ENCODE data around the gene ADSS2. TPM values are rescaled to one million over a fixed set of nuclear protein-coding genes. Genes with fewer than 3 reads are reported as not detected.

The ADSS2 gene
- total RNA-seq, 1 experiment from 2014 or later = 46.2 TPM

DNA sequence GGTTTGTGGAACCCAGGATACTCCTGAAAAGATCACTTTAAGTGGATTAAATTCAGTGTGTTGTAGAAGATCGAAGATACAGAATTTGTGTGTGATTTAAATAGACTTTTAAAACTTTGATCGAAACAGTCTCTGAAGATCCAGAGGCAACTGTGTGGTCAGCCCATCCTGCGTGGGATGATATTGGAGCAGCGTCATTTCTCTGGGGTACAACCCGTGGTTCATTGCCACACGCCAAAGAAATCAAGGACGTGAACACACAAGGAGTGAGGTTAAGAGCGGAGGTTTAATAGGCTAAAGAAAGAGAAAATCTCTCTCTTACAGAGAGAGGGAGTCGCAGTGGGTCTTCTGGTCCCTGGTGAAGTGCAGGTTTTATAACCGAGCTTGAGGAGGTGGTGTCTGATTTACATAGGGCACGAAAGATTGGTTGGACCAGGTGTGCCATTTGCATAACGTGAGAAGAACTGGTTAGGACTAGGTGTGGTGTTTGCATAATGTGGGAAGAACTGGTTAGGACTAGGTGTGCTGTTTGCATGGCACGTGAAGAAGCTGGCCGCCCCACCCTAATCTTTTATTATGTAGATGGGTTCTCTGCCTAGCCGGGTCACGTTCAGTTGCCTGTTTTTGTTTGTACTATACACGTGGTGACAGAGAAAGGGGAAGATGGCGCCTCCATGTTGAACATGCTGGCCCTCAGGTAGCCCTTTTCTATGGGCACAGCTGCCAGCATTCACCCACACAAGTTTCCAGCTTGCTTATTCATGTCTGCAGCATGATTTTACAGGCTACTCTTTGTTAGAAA lies 82.3 kb downstream of the ADSS2 start:
- no peak overlapping the region for H3K4me2 ChIP-seq (ENCODE audit: low read length)
- ChIA-PET CTCF (no interaction called here), POLR2A (no interaction called here), RAD21 (ENCODE audit: low non-redundant PET in 1 of 2, low total read pairs in 2 of 2, uncharacterized antibody in 2 of 2, unreplicated experiment in 2 of 2) (no interaction called here)
- intact Hi-C loops (cut with micrococcal nuclease) = no loop called here
- TF ChIP-seq CEBPB (IDR thresholded peaks at IDR 0.05; ENCODE audit: low read depth) = no peak
- TF ChIP-seq MAX (IDR thresholded peaks at IDR 0.05) = no peak
- no peak for TF ChIP-seq JUND (IDR thresholded peaks at IDR 0.05)
- no peak for TF ChIP-seq FOSL1 (IDR thresholded peaks at IDR 0.05; ENCODE audit: low read depth)
- no peak for TF ChIP-seq POLR2AphosphoS5 (IDR thresholded peaks at IDR 0.05; ENCODE audit: low read depth, low read length)
- TF ChIP-seq CTCF (IDR thresholded peaks at IDR 0.05 in 2 of 3, conservative IDR thresholded peaks at IDR 0.05 in 1 of 3; ENCODE audit: borderline replicate concordance in 1 of 3, insufficient read depth in 1 of 3, low read depth in 2 of 3, low read length in 2 of 3) = no peak
- no peak for TF ChIP-seq ZBTB33 (IDR thresholded peaks at IDR 0.05; ENCODE audit: extremely low read depth, insufficient replicate concordance, low read length)
- no peak for TF ChIP-seq ELF1 (IDR thresholded peaks at IDR 0.05; ENCODE audit: borderline replicate concordance, low read depth)
- no peak for TF ChIP-seq EZH2 (IDR thresholded peaks at IDR 0.05)
- no peak for TF ChIP-seq TCF7L2 (IDR thresholded peaks at IDR 0.05; ENCODE audit: borderline replicate concordance, extremely low read depth, insufficient read depth, insufficient read length)
- TF ChIP-seq SIN3A (IDR thresholded peaks at IDR 0.05; ENCODE audit: low read depth) = no peak
- no peak for TF ChIP-seq YY1 (IDR thresholded peaks at IDR 0.05; ENCODE audit: extremely low read depth, insufficient replicate concordance, low read depth, low read length)
- TF ChIP-seq EZH2phosphoT487 (IDR thresholded peaks at IDR 0.05; ENCODE audit: borderline replicate concordance) = no peak
- TF ChIP-seq RAD21 (IDR thresholded peaks at IDR 0.05; ENCODE audit: low read depth) = no peak
- no peak for TF ChIP-seq ZNF274 (IDR thresholded peaks at IDR 0.05; ENCODE audit: low read depth, low read length)
- no peak for TF ChIP-seq EGR1 (IDR thresholded peaks at IDR 0.05; ENCODE audit: low read depth)
- no peak for TF ChIP-seq SP1 (IDR thresholded peaks at IDR 0.05; ENCODE audit: low read depth)
- TF ChIP-seq CBX3 (IDR thresholded peaks at IDR 0.05; ENCODE audit: low read depth) = no peak
- TF ChIP-seq, protein P1, sequence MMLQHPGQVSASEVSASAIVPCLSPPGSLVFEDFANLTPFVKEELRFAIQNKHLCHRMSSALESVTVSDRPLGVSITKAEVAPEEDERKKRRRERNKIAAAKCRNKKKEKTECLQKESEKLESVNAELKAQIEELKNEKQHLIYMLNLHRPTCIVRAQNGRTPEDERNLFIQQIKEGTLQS (IDR thresholded peaks at IDR 0.05) = no peak
- TF ChIP-seq SRF (IDR thresholded peaks at IDR 0.05; ENCODE audit: low read depth) = no peak
- DNase-seq (ENCODE audit: low read depth, low spot score) (no peak), ATAC-seq (no peak)
- H3K9me3 ChIP-seq (ENCODE audit: control insufficient read depth in 1 of 2, insufficient read depth in 1 of 2, low read depth in 1 of 2, low read length in 2 of 2) = no peaks in the 10 kb centered on the region
- H3K9ac ChIP-seq (ENCODE audit: low read length) = no peak overlapping the region
- BruUV-seq (replicated peaks) = no TSS peak
- H2AFZ ChIP-seq (ENCODE audit: low read depth, low read length, poor library complexity, severe bottlenecking) = no peak overlapping the region
- no peaks in the 10 kb centered on the region for H3K27me3 ChIP-seq (ENCODE audit: insufficient read depth, low read length)
- no peaks in the 10 kb centered on the region for H3K9me2 ChIP-seq (ENCODE audit: insufficient read depth)
- H3K36me3 ChIP-seq (ENCODE audit: control insufficient read depth in 1 of 2, insufficient read depth in 2 of 2, low read length in 2 of 2) = no peaks in the 10 kb centered on the region
- no peak overlapping the region for H3K27ac ChIP-seq (ENCODE audit: low read depth, low read length)
- no peaks in the 10 kb centered on the region for H3K79me2 ChIP-seq (ENCODE audit: insufficient read depth, low read length)
- no peak overlapping the region for H3K4me3 ChIP-seq (replicated peaks in 1 of 2; ENCODE audit: low read depth in 1 of 2, low read length in 2 of 2)
- no peaks in the 10 kb centered on the region for H3K4me1 ChIP-seq (ENCODE audit: control insufficient read depth in 1 of 2, insufficient read depth in 2 of 2, low read length in 2 of 2)
- H4K20me1 ChIP-seq (ENCODE audit: insufficient read depth) = no peaks in the 10 kb centered on the region

All from HCT116 (cell line).